HFF-Myc (cell line): ENCODE results near the gene ILRUN.
"Not testable (repeated sequence)": the region's sequence is repeated elsewhere in the genome, so short reads cannot be mapped to it uniquely, and the experiment has no call there.

ENCODE experiments used
- DNase-seq: peaks from one replicate; pipeline ENCODE4 v3.0.0-alpha.2; 2011; ENCODE audit warnings: low read depth; ENCODE audit errors: extremely low read depth
- H3K4me3 ChIP-seq: replicated peaks from 2 replicates; pipeline ENCODE4 v1.5.1; 2011; ENCODE audit warnings: low read depth, mild to moderate bottlenecking, control low read depth, low read length
- CTCF ChIP-seq: IDR thresholded peaks from 2 replicates; pipeline ENCODE4 v1.5.1; 2012; ENCODE audit warnings: mild to moderate bottlenecking, low read depth, low read length, control low read depth; ENCODE audit errors: missing control alignments

Gene ILRUN

GRCh38 chr6:34654061-34654710 is 42.4 kb downstream of the ILRUN start:
- no peak for TF ChIP-seq CTCF
- no peak overlapping the region for H3K4me3 ChIP-seq
- no peak for DNase-seq

GRCh38 chr6:34652263-34652662 is 44.3 kb downstream of the ILRUN start:
- TF ChIP-seq CTCF: no peak
- DNase-seq: no peak
- no peak overlapping the region for H3K4me3 ChIP-seq

- H3K4me3 ChIP-seq: no peak overlapping the region
- TF ChIP-seq CTCF: no peak
- no peak for DNase-seq
Measured at GRCh38 chr6:34650823-34651222, 45.7 kb downstream of the ILRUN start.

DNA sequence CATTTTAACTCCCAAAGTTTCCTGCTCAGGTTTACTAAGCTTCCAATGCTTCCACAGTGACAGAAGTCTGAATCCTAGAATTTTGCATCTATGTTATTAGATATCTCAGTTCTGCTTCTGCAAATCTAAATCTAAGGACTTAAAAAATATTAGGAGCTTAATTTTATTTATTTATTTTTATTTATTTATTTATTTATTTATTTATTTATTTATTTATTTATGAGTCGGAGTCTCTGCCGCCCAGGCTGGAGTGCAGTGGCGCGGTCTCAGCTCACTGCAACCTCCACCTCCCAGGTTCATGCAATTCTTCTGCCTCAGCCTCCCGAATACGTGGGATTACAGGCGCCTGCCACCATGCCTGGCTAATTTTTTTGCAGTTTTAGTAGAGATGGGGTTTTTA is 46.3 kb downstream of the ILRUN start:
- not testable (repeated sequence) for H3K4me3 ChIP-seq, DNase-seq

GRCh38 chr6:34648806-34649205 is 47.8 kb downstream of the ILRUN start:
- no peak for TF ChIP-seq CTCF
- H3K4me3 ChIP-seq: no peak overlapping the region

More at GRCh38 chr6:34648806-34649205, 47.8 kb downstream of the ILRUN start:
- DNase-seq: no peak
